ENCODE results near the gene SMIM3. TPM values are rescaled to one million over a fixed set of nuclear protein-coding genes. Genes with fewer than 3 reads are reported as not detected.

The SMIM3 gene, protein sequence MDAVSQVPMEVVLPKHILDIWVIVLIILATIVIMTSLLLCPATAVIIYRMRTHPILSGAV
- 11.6 and 14.1 TPM in 2 replicates for total RNA-seq (2016; rRNA removed; fragmentation: Illumina TruSeq; extraction: Trizol)
- 17.2 and 21.9 TPM in 2 replicates for total RNA-seq (2016; cell fraction: cytosol; rRNA removed; fragmentation: Illumina TruSeq; extraction: Trizol; ENCODE audit: low read depth)
- 12.8 and 13.2 TPM in 2 replicates for total RNA-seq (2016; cell fraction: insoluble cytoplasmic fraction; rRNA removed; fragmentation: Illumina TruSeq; extraction: Trizol)
- 26.9 and 32.8 TPM in 2 replicates for total RNA-seq (2016; cell fraction: membrane; rRNA removed; fragmentation: Illumina TruSeq; extraction: Trizol)
- 5.2 and 6.0 TPM in 2 replicates for total RNA-seq (2016; cell fraction: nucleus; rRNA removed; fragmentation: Illumina TruSeq; extraction: Trizol)
- polyA plus RNA-seq (2011; rRNA removed): 71.3 and 96.7 TPM in 2 replicates
- polyA plus RNA-seq (2011; cell fraction: cytosol; rRNA removed): 110 and 111 TPM in 2 replicates
- polyA plus RNA-seq (2011; cell fraction: nucleus; rRNA removed): 25.5 and 30.6 TPM in 2 replicates
- 81.2 and 85.5 TPM in 2 replicates for polyA plus RNA-seq (2012)
- polyA plus RNA-seq (2016; cell fraction: cytosol; fragmentation: Illumina TruSeq; extraction: Trizol; ENCODE audit: low read depth): 17.8 and 26.6 TPM in 2 replicates
- 12.2 and 14.7 TPM in 2 replicates for polyA plus RNA-seq (2016; cell fraction: insoluble cytoplasmic fraction; fragmentation: Illumina TruSeq; extraction: Trizol; ENCODE audit: low read depth)
- polyA plus RNA-seq (2016; cell fraction: membrane; fragmentation: Illumina TruSeq; extraction: Trizol; ENCODE audit: low read depth): 22.1 and 31.4 TPM in 2 replicates
- 8.9 and 9.4 TPM in 2 replicates for polyA plus RNA-seq (2016; cell fraction: nucleus; fragmentation: Illumina TruSeq; extraction: Trizol; ENCODE audit: insufficient read depth, low read depth)
- 0.09 and 62.7 TPM in 2 replicates for polyA minus RNA-seq (2011; rRNA and poly(A)+ RNA removed; ENCODE audit: low replicate concordance)
- 32.4 and 33.9 TPM in 2 replicates for polyA minus RNA-seq (2011; cell fraction: cytosol; rRNA and poly(A)+ RNA removed)
- polyA minus RNA-seq (2011; cell fraction: nucleus; rRNA and poly(A)+ RNA removed): 9.8 and 12.9 TPM in 2 replicates
- Bru-seq, nascent RNA: percentile 58 among the genes with signal in this experiment
- BruChase-seq, experiment 1, labeled RNA remaining after a 6-hour chase: percentile 60 among the genes with signal in this experiment
- percentile 57 among the genes with signal in this experiment for BruChase-seq, experiment 2, labeled RNA remaining after a 2-hour chase
- long read RNA-seq, experiment 1, transcript SMIM3-201 (2 exons, 2,332 nt): major isoform, 57 of 64 reads
- long read RNA-seq, experiment 1, partial matches to known transcripts: 5 of 64 reads
- long read RNA-seq, experiment 1, other reads (novel, unspliced or antisense): 2 of 64 reads
- long read RNA-seq, experiment 2, transcript SMIM3-201 (2 exons, 2,332 nt): major isoform, 45 of 56 reads
- long read RNA-seq, experiment 2, partial matches to known transcripts: 10 of 56 reads
- long read RNA-seq, experiment 2, other reads (novel, unspliced or antisense): 1 of 56 reads

DNA sequence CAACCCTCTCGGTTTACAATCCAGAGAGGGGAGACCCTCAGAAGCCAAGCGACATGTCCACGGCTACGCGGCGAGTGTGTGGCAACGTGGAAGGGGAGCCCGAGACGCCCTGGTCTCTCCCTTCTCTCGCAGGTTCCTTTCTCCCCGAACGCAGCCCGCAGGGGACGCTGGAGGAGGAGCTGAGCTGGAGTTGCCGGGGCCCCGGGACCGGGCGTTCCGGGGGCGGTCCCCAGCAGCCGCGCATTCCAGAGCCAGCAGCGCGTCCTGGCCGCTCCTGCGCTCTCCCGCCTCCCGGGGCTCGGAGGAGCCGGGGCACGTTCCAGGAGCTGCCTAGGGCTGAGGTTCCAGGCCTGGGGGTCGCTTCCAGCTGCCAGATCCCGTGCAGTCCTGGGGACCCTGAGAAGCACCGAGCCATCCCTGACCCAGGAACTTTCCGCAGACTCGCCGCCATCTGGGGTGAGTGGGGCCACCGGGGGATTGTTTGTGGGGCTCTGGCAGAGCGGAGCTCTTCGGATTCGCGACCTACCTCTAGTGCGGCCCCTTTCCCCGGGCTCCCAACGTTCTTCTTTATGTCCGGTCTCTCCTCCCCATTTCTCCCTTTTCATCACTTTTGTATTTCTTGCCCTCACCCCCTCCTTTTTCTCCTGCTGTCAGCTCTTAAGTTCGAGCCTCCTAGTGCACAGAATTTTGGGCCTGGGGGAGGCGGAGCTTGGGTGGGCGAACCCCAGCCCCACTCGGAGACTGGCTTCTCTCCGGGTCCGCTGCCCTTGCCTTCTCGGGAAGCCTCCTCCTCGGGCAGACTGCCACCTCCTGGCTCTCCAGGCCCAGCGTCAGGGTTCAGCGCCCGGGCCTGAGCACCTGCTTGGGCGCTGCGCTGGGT lies at the start of gene SMIM3:
TSS of gene SMIM3 (plus strand) at position 241 of the 880 bp plus-strand sequence. CDS start 16,684 bp downstream, outside the sequence.
- WGBS (ENCODE audit: low lambda C conversion rate): 2% methylated on average over 17 of the region's 59 CpGs
- BruUV-seq (replicated peaks): TSS peak; percentile 13
- Histone ChIP-seq H3K27me3 (ENCODE audit: control insufficient read depth in 1 of 2, insufficient read depth in 2 of 2, low read length in 2 of 2) (no peaks in the 10 kb centered on the region; a peak in 1 of 5 replicates), H3K9ac (ENCODE audit: insufficient read depth, low read depth, low read length) (peak within 1 kb of the TSS; percentile 74), H3K36me3 (replicated peaks in 1 of 2; ENCODE audit: control insufficient read depth in 1 of 2, insufficient read depth in 2 of 2, low read length in 2 of 2) (no peaks in the 10 kb centered on the region), H3K4me3 (replicated peaks in 1 of 3; ENCODE audit: insufficient read depth in 1 of 3, low read depth in 2 of 3, low read length in 3 of 3) (peak within 1 kb of the TSS; percentile 74 to 90 (median 79)), H3K4me1 (ENCODE audit: insufficient read depth, low read length) (peaks cover 59% of the 10 kb centered on the region), H3K27ac (ENCODE audit: extremely low read length, insufficient read depth, low read length) (peak within 1 kb of the TSS; percentile 51), H3K4me2 (ENCODE audit: low read depth, low read length) (peak within 1 kb of the TSS; percentile 98), H2AFZ (ENCODE audit: low read length) (peak within 1 kb of the TSS; percentile 92), H4K20me1 (ENCODE audit: insufficient read depth, low read length) (no peaks in the 10 kb centered on the region), H3K9me3 (ENCODE audit: low read length) (no peaks in the 10 kb centered on the region), H3K79me2 (ENCODE audit: insufficient read depth, low read length) (peaks cover 44% of the 10 kb centered on the region)
- FAIRE-seq (no peak), ATAC-seq (peak; percentile 87), DNase-seq (ENCODE audit: low spot score) (peak; percentile 47)
- CTCF ChIA-PET (ENCODE audit: low intra/inter-chr PET ratio, low total read pairs): interaction anchor here (1.1 kb wide), 1 partner anchor 22 kb away, joined by 3 read pairs; no protein-coding TSS in a partner anchor
- in situ Hi-C loops (cut with HindIII; ENCODE audit: extremely low pct_ligation_motif_present, low pct_unique_long_range_greater_than_20kb): no loop called here
- POLR2A ChIA-PET: interaction anchor here (0.8 to 2.3 kb wide), 7 partner anchors 8 to 78 kb away, joined by 3 to 25 read pairs (median 7); partner anchors contain the start of genes DCTN4 and RBM22
- intact Hi-C loops (cut with micrococcal nuclease; ENCODE audit: unreplicated experiment): loop anchor here (1.0 to 5.0 kb wide), 3 partner anchors 16 to 216 kb away; no protein-coding TSS in a partner anchor
- TF ChIP-seq ATF7-NPFF (CRISPR knock-in tag; IDR thresholded peaks at IDR 0.05; ENCODE audit: low read depth) (peak; percentile 69; the same call in 1 of the 2 replicates), ZSCAN9 (CRISPR knock-in tag; IDR thresholded peaks at IDR 0.05; ENCODE audit: borderline replicate concordance) (peak; percentile 11; the same call in 1 of the 2 replicates), SRSF1 (optimal IDR thresholded peaks at IDR 0.05; ENCODE audit: low read depth, low read length) (peak; percentile 71), XBP1 (CRISPR knock-in tag; IDR thresholded peaks at IDR 0.05) (peak; percentile 72; the same call in 1 of the 2 replicates), SAP130 (CRISPR knock-in tag; IDR thresholded peaks at IDR 0.05; ENCODE audit: low read depth) (peak; percentile 77), ARNT (IDR thresholded peaks at IDR 0.05) (no peak), ELF3 (CRISPR knock-in tag; IDR thresholded peaks at IDR 0.05) (peak; percentile 40; the same call in 1 of the 2 replicates), TCF12 (IDR thresholded peaks at IDR 0.05) (no peak), TCF12 (CRISPR knock-in tag; IDR thresholded peaks at IDR 0.05) (peak; percentile 54; the same call in 1 of the 2 replicates), ATF1 (CRISPR knock-in tag; IDR thresholded peaks at IDR 0.05) (no peak), CENPX (CRISPR knock-in tag; IDR thresholded peaks at IDR 0.05) (no peak), ZFAT (CRISPR knock-in tag; conservative IDR thresholded peaks at IDR 0.05) (no peak)
- TF ChIP-seq, protein P1, sequence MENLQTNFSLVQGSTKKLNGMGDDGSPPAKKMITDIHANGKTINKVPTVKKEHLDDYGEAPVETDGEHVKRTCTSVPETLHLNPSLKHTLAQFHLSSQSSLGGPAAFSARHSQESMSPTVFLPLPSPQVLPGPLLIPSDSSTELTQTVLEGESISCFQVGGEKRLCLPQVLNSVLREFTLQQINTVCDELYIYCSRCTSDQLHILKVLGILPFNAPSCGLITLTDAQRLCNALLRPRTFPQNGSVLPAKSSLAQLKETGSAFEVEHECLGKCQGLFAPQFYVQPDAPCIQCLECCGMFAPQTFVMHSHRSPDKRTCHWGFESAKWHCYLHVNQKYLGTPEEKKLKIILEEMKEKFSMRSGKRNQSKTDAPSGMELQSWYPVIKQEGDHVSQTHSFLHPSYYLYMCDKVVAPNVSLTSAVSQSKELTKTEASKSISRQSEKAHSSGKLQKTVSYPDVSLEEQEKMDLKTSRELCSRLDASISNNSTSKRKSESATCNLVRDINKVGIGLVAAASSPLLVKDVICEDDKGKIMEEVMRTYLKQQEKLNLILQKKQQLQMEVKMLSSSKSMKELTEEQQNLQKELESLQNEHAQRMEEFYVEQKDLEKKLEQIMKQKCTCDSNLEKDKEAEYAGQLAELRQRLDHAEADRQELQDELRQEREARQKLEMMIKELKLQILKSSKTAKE (CRISPR knock-in tag; IDR thresholded peaks at IDR 0.05; ENCODE audit: borderline replicate concordance): 0 out of 2 replicates have a peak, but pooled peaks have one; percentile 8

All from HepG2 (cell line).